ENCODE data around the gene OSGEP. TPM values are rescaled to one million over a fixed set of nuclear protein-coding genes. Genes with fewer than 3 reads are reported as not detected.

The OSGEP gene
- total and polyA plus RNA-seq, 2 of the 13 experiments (the other 11 are each of a cell fraction or from before 2014, with no cell fraction given), result 39.7 to 41.1 TPM

GRCh38 chr14:20469242-20469889, 14.8 kb upstream of the OSGEP start, which contains the start of gene PNP (continued):
- TF ChIP-seq ZNF432 (CRISPR knock-in tag; IDR thresholded peaks at IDR 0.05; ENCODE audit: borderline replicate concordance), result no peak
- no peak for TF ChIP-seq NFRKB (IDR thresholded peaks at IDR 0.05)
- TF ChIP-seq USF2 (IDR thresholded peaks at IDR 0.05; ENCODE audit: low read depth, low read length), result no peak
- no peak for TF ChIP-seq USF2 (CRISPR knock-in tag; IDR thresholded peaks at IDR 0.05; ENCODE audit: borderline replicate concordance)
- peak; percentile 60; the same call in 1 of the 2 replicates for TF ChIP-seq ZBTB7B (CRISPR knock-in tag; IDR thresholded peaks at IDR 0.05)
- peak; percentile 76 for TF ChIP-seq RXRB (CRISPR knock-in tag; IDR thresholded peaks at IDR 0.05; ENCODE audit: borderline replicate concordance)
- no peak for TF ChIP-seq ZNF782 (CRISPR knock-in tag; IDR thresholded peaks at IDR 0.05; ENCODE audit: borderline replicate concordance)
- 0 out of 2 replicates have a peak, but pooled peaks have one; percentile 36 for TF ChIP-seq ZNF576 (CRISPR knock-in tag; IDR thresholded peaks at IDR 0.05)
- peak; percentile 91 for TF ChIP-seq KDM5B (CRISPR knock-in tag; IDR thresholded peaks at IDR 0.05; ENCODE audit: borderline replicate concordance)
- TF ChIP-seq ZNF746 (CRISPR knock-in tag; IDR thresholded peaks at IDR 0.05), result peak; percentile 54; the same call in 1 of the 2 replicates
- TF ChIP-seq MEIS2 (CRISPR knock-in tag; IDR thresholded peaks at IDR 0.05), result no peak
- TF ChIP-seq CENPBD1 (CRISPR knock-in tag; IDR thresholded peaks at IDR 0.05; ENCODE audit: borderline replicate concordance, low read depth), result no peak
- no peak for TF ChIP-seq THAP8 (CRISPR knock-in tag; IDR thresholded peaks at IDR 0.05; ENCODE audit: borderline replicate concordance)
- TF ChIP-seq ZNF569 (CRISPR knock-in tag; IDR thresholded peaks at IDR 0.05; ENCODE audit: borderline replicate concordance), result no peak
- peak; percentile 83 for TF ChIP-seq ARNTL (CRISPR knock-in tag; IDR thresholded peaks at IDR 0.05)
- TF ChIP-seq NONO (IDR thresholded peaks at IDR 0.05), result no peak
- TF ChIP-seq NONO (CRISPR knock-in tag; conservative IDR thresholded peaks at IDR 0.05), result peak; percentile 97
- TF ChIP-seq RARA (CRISPR knock-in tag; IDR thresholded peaks at IDR 0.05), result no peak; the same call in 1 of the 2 replicates
- TF ChIP-seq TGIF2 (CRISPR knock-in tag; IDR thresholded peaks at IDR 0.05), result peak; percentile 62
- TF ChIP-seq IRF9 (CRISPR knock-in tag; IDR thresholded peaks at IDR 0.05; ENCODE audit: borderline replicate concordance), result peak; percentile 93; the same call in 1 of the 2 replicates
- TF ChIP-seq ZNF720 (CRISPR knock-in tag; IDR thresholded peaks at IDR 0.05), result no peak
- TF ChIP-seq ZNF557 (CRISPR knock-in tag; IDR thresholded peaks at IDR 0.05), result 0 out of 2 replicates have a peak, but pooled peaks have one; percentile 74
- TF ChIP-seq LRRFIP1 (CRISPR knock-in tag; conservative IDR thresholded peaks at IDR 0.05), result no peak
- TF ChIP-seq ZNF607 (CRISPR knock-in tag; IDR thresholded peaks at IDR 0.05; ENCODE audit: borderline replicate concordance), result no peak; the same call in 1 of the 2 replicates
